NCI-H526 treated with DMSO at 0.1 percent for 48 hours (cell line): ENCODE results near the gene CCDC91.
"Not testable (repeated sequence)": the region's sequence is repeated elsewhere in the genome, so short reads cannot be mapped to it uniquely, and the experiment has no call there.

Source experiments
- DNase-seq: peaks from one replicate; lab custom pipeline; 2025; lab: John Stamatoyannopoulos, UW

Gene CCDC91

GRCh38 chr12:28184375-28184774, 5.9 kb upstream of the CCDC91 start:
- DNase-seq = no peak

GRCh38 chr12:28186500-28186899, 3.8 kb upstream of the CCDC91 start:
- no peak for DNase-seq

DNA sequence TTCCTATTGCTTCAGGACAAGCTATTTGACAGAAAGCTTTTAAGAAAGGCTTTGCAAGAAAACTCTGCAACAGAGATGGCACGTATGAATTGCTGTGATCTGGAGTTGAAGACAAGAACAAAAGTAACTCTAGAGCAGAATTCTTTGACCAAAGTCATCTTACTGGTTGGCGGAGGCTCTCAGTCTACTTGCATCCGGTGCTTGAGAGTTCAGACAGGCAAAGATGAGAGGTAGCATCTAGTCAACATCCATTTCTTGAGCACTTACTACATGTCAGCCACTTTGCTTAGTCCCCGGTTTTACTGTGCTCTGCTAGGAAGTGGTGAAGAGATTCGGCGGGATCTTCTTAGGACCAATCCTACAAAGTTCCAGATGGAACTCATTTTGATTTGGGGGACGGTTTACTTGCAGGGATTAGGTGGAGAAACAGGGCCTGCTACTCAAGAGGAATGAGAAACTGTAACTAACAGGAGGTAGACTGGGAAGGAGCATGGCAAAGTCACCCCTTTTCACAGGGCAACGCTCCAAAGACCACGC, 404 bp upstream of the CCDC91 start:
- no peak for DNase-seq

DNA sequence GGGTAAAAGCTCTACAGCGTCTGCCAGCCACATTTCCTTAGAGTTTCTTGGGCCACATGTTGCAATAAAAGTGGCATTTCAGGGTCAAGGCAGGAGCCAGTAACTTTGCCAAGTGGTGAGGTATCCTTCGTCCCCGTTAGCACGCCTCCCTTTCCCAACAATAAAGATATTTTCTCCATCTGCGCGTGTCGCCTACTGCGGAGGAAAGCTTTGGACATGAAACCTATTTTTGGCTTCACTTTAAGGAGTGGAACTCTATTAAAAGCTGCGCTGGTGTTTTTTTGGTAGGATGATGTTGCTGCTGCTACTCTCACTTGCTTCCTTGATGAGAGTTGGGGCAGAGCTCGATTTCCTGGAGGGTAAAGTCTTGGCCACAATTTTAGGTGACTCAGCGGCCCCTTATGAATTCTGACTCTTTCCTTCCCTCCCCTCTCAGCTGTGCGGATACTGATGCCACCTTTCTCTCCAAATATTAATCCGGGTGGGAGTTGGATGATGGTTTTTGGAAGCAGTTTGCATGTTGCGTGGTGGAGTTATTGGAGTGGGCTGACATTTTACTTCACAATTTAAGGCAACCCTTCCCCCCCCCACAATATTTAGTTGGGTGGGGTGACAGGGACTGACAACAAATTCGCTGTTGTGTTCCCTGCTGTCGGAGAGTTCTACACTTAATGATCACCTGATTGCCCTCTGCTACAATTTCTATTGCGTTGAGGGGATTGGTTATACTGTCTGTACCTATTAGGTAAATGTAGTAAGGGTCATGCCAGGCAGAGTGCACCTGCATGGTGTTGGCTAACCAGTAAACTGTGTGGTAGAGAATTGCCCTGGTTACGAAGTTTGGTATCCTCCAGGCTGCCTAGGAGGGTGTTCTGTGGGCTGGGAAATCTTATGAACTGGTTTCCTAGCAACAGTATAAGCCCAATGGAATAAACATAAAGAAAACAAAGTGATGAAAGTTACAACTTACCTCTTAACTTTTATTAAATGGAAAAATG, 1.1 kb downstream of the CCDC91 start:
- DNase-seq = no peak

GRCh38 chr12:28192125-28192524, 1.9 kb downstream of the CCDC91 start:
- DNase-seq = no peak

DNA sequence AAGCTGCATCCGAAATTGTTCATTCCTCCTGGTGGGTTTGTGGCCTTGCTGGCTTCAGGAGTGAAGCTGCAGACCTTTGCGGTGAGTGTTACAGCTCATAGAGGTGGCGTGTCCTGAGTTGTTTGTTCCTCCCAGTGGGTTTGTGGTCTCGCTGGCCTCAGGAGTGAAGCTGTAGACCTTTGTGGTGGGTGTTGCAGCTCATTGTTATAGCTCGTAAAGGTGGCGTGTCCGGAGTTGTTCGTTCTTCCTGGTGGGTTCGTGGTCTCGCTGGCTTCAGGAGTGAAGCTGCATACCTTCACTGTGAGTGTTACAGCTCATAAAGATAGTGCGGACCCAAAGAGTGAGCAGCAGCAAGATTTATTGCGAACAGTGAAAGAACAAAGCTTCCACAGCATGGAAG, 4.4 kb downstream of the CCDC91 start:
- DNase-seq = not testable (repeated sequence)

DNA sequence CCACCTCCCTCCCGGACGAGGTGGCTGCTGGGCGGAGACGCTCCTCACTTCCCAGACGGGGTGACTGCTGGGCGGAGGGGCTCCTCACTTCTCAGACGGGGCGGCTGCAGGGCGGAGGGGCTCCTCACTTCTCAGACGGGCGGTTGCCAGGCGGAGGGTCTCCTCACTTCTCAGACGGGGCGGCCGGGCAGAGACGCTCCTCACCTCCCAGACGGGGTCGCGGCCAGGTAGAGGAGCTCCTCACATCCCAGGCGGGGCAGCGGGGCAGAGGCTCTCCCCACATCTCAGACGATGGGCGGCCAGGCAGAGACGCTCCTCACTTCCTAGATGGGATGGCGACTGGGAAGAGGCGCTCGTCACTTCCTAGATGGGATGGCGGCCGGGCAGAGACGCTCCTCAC, 10.9 kb downstream of the CCDC91 start:
- DNase-seq = not testable (repeated sequence)

DNA sequence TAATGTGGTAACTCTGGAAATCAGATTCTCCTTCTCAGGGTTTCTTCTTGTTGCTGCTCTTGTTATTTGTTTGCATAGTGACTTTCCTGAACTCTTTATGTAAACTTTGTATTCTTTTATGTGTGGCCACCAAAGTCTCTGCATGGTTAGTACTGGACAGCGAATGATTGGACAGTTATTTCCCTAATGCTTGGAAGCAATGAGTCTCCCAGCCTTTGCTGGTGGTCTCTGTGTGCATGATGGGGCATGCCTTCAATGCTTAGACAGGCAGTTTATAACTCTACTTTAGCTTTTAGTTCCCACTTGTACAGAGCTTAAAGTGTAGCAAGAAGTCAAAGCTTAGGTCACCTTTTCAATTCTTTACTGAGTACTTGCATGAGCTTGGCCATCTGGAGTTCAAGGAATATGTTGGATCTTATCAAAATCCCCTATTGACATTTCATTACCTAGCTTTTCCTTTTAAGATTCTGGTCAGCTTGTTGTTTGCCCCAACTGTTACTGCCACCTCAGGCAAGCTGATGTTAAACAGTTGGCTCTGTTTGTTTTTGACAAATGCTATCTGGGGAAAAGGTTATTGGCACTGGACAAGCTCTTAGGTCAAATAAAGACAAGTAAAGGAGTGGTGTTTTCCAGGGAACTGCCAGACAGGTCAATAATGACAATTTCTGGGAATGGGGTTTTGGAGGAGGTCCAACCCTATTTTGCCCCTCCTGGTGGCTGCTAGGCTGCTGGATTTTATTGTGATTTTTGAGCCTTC, 12.3 kb downstream of the CCDC91 start:
- DNase-seq = no peak

DNA sequence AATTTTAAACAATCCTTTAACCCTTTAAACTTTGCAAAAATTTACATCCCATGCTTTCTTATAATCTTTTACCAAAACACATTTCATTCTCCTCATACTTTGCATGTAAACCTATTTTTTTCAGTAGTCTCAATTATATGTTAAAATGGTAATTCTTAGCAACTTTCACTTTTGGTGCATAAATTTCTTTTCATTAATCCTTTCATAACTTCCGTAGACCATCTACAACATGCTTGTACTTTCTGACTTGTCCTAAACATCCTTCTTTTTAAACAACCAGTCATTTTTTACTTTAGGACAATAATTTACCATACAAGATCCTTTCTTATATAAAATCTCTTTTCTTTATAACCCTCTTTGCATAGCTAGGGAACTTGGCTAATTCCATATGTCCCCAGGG, 19.5 kb downstream of the CCDC91 start:
- no peak for DNase-seq

DNA sequence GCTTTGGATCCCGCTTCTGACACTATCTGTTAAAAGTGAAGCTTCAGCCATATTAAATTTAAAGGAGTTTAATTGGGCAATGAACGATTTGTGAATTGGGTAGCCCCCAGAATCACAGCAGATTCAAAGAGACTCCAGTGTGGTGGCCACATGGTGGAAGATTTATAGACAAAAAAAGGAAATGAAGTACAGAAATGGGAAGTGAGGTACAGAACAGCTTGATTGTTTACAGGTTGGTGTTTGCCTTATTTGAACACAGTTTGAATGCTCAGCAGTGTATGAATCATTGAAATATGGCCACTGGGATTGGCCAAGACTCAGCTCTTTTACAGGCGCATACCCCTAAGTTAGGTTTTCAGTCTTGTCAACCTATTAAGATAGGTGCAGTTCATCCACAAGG, 21.9 kb downstream of the CCDC91 start:
- no peak for DNase-seq

DNA sequence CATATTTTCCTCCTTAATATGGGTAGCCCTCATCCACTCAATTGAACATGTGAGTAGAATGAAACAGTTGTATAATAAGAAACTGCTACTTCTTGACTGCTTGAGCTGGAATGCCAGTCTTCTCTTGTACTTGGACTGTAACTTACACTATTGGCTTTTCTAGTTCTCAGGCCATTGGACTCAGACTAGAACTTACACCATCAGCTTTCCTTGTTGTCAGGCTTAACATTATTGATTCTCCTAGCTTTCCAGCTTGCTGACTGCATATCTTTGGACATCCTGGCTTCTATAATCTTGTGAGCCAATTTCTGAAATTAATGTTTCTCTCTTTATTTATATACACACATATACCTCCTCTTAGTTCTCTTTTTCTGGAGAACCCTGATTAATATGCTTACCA, 24.8 kb downstream of the CCDC91 start:
- DNase-seq = no peak

DNA sequence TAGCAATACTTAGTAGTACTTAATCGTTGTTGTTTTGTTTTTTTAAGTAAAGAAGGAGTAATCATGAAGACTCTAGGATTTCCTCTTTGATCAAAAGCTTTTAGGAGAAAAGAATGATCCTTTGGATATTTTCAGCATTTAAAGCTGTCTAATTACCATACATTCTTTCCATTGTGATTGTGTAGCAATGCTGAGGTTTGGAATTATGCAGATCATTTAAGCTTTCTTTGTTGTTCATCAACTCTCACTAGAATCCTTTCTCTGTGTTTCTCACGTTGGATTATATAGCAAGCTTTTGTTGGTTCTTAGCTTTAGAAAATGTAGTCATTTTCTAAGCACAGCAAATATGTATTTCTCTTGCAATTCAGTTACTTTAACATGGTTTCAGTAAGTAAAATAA, 25.8 kb downstream of the CCDC91 start:
- DNase-seq = no peak

- DNase-seq = no peak
Observed at GRCh38 chr12:28217805-28218204, 27.5 kb downstream of the CCDC91 start.

- DNase-seq = no peak
Observed at GRCh38 chr12:28218875-28219274, 28.6 kb downstream of the CCDC91 start.

DNA sequence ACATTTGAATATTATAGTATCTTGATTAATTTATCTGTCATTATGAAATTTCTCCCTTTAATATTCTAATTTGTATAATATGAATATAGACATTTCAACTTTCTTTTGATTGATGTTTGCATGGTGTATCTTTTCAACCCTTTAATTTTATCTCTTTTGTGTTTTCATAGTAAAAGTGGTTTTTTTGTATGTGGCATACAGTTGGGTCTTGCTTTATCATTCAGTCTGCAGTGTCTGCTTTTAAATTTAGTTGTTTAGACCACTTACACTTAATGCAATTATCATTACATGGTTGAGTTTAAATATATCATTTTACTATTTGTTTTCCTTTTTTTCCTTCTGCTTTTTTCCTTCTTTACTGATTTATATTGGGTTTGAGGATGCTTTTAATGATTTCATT, 29.6 kb downstream of the CCDC91 start:
- no peak for DNase-seq

DNA sequence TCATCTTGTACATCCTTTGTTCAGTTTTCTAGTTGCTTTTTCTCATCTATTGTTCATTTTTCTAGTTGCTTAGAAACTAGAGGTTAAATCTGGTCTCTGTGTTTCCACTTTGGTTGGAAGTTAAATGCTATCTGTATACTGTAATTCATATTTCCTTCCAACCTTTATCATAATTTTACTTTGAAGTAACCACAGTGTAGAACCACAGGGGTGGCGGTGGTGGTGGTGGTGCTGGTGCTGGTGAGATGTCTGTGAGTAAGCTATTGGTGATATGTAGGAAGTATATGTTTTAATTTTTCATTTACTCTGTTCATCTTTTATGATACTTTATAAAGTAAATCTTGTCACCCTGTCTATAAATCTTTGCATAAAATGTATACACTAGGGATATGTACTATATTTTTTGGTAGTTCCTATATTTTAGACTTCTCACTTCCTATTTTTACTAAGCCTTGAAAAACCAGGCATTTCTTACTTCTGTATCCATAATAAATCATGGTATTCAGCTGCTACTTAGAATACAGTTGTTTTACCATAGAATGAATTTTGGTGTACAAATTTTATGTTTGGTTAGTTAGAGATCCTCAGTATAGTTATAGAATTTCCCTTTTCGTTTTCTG, 31.9 kb downstream of the CCDC91 start:
- no peak for DNase-seq

- DNase-seq = peak; percentile 38
Observed at GRCh38 chr12:28223025-28223554, 32.8 kb downstream of the CCDC91 start.

DNA sequence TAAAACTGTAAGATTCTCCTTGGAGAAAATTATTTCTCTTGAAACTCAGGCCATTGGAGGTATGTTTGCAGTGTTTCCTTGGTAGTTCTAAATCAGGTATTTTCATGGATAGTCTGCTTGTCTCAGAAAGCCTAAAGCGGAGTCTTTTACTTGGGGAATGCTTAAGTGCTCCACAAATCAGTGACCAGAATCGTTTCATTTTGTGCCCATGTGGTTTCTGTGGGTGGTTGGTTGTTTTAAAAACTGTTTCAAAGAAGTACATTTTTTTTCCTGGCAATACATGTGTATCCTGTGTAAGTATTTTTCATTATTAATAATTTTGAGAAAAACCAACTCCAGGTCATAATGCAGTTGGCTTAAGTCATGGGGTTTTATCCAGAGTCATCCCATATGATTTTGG, 33.6 kb downstream of the CCDC91 start:
- no peak for DNase-seq

- no peak for DNase-seq
Observed at GRCh38 chr12:28226705-28227104, 36.4 kb downstream of the CCDC91 start.

- DNase-seq = no peak
Observed at GRCh38 chr12:28227251-28227650, 37.0 kb downstream of the CCDC91 start.

- no peak for DNase-seq
Observed at GRCh38 chr12:28231248-28231647, 41.0 kb downstream of the CCDC91 start.
